Esophagus squamous epithelium (tissue), 5 donors: Measurements from ENCODE around the gene ARHGEF3. TPM values are rescaled to one million over a fixed set of nuclear protein-coding genes. Genes with fewer than 3 reads are reported as not detected.
A peak's percentile ranks its signal among the peaks of the same experiment; 100 is the strongest.

Experiments
- DNase-seq: peaks from one replicate; lab custom pipeline; 2025; lab: John Stamatoyannopoulos, UW
- H3K27ac ChIP-seq, 4 donors: fragments of 200-600 bp; sonication (generic); one replicate each; pipeline ENCODE4 v1.5.1; 2016 to 2019; ENCODE audit warnings: mild to moderate bottlenecking in 1 of 4
- H3K27me3 ChIP-seq, 4 donors: fragments of 200-600 bp; sonication (generic); 1 replicate in 3 of 4; 2 replicates in 1 of 4; pipeline versions ENCODE4 v1.5.1 to v1.6.0; 2017 to 2021; ENCODE audit warnings: antibody characterized with exemption in 1 of 4
- H3K36me3 ChIP-seq, 3 donors: fragments of 200-600 bp; sonication (generic); one replicate each; pipeline ENCODE4 v1.5.1; 2016 to 2019
- H3K4me1 ChIP-seq, 3 donors: fragments of 200-600 bp; sonication (generic); one replicate each; pipeline ENCODE4 v1.5.1; 2017 to 2019
- H3K4me3 ChIP-seq, 4 donors: fragments of 200-600 bp; sonication (generic); 1 replicate in 3 of 4; 2 replicates in 1 of 4; pipeline ENCODE4 v1.5.1; 2016 to 2019; ENCODE audit warnings: mild to moderate bottlenecking in 2 of 4, moderate library complexity in 1 of 4
- H3K9me3 ChIP-seq, 3 donors: fragments of 200-600 bp; sonication (generic); one replicate each; pipeline ENCODE4 v1.5.1; 2016 to 2019
- CTCF ChIP-seq, 6 experiments: fragments of 450-650 bp in 4 of 6; fragments of 200-600 bp in 2 of 6; sonication (generic) in 2 of 6; IDR thresholded peaks; one replicate each; pipeline ENCODE4 v1.5.1; 2016 to 2019; ENCODE audit warnings: antibody characterized with exemption in 6 of 6, mild to moderate bottlenecking in 4 of 6, moderate library complexity in 4 of 6
- POLR2A ChIP-seq, 4 donors: fragments of 450-650 bp; IDR thresholded peaks; one replicate each; pipeline ENCODE4 v1.6.1; 2017; ENCODE audit warnings: antibody characterized with exemption in 4 of 4, mild to moderate bottlenecking in 4 of 4, moderate library complexity in 3 of 4
- WGBS, 2 donors: methylation state at CpG; one replicate each; pipeline ENCODE4 v1.1.5; 2018; 5-methylcytosine and 5-hydroxymethylcytosine counted together
- intact Hi-C: fragments of 100-400 bp; cut with DNase I; formaldehyde crosslinking; loops from one replicate; pipeline ENCODE4 v1.15.0; 2022
- total RNA-seq, 4 donors: library from RNA; depleted of rRNA; stranded (reverse); fragments of >200 nt; gene quantifications; one replicate each; pipeline ENCODE4 v1.1.0, GENCODE V29; 2016
- donor health status: DM: yes; HTN: yes; CAD: no.

Gene ARHGEF3
- total RNA-seq, 4 donors from 2014 or later: 20.6 to 26.3 (median 24.7) TPM

GRCh38 chr3:56790016-56790821, 11.5 kb downstream of the ARHGEF3 start:
- Histone ChIP-seq H3K27me3 (no peaks in the 10 kb centered on the region), H3K4me3 (no peak overlapping the region), H3K4me1 (peaks cover 8 to 82% (median 20%) of the 10 kb centered on the region in 3 donors), H3K36me3 (no peaks in the 10 kb centered on the region), H3K9me3 (no peaks in the 10 kb centered on the region), H3K27ac (peak overlapping the region in 3 of 4 donors; percentile 11 to 78 (median 54))
- 68 to 77% methylated on average over 6 of the region's 6 CpGs for WGBS, 2 donors
- TF ChIP-seq CTCF (IDR thresholded peaks at IDR 0.05) (no peak), POLR2A (IDR thresholded peaks at IDR 0.05) (no peak)
- intact Hi-C loops: no loop called here
- DNase-seq: no peak

- H3K36me3 ChIP-seq: no peaks in the 10 kb centered on the region
- 46 to 52% methylated on average over 3 of the region's 3 CpGs for WGBS, 2 donors
- no peak overlapping the region for H3K4me3 ChIP-seq
- H3K27me3 ChIP-seq: no peaks in the 10 kb centered on the region
- TF ChIP-seq POLR2A (IDR thresholded peaks at IDR 0.05): no peak
- TF ChIP-seq CTCF (IDR thresholded peaks at IDR 0.05): no peak
- H3K9me3 ChIP-seq: no peaks in the 10 kb centered on the region
- H3K4me1 ChIP-seq: peaks cover 16 to 86% (median 25%) of the 10 kb centered on the region in 3 donors
- H3K27ac ChIP-seq: peak overlapping the region in 3 of 4 donors; percentile 54 to 78 (median 70)
- intact Hi-C loops: no loop called here
- no peak for DNase-seq
Observed at GRCh38 chr3:56789076-56789475, 12.7 kb downstream of the ARHGEF3 start.

- Histone ChIP-seq H3K27me3 (no peaks in the 10 kb centered on the region), H3K9me3 (no peaks in the 10 kb centered on the region), H3K27ac (peak overlapping the region; percentile 27 to 78 (median 62)), H3K4me3 (no peak overlapping the region), H3K4me1 (peaks cover 22 to 92% (median 30%) of the 10 kb centered on the region in 3 donors), H3K36me3 (no peaks in the 10 kb centered on the region)
- DNase-seq: no peak
- 54 to 55% methylated on average over 2 of the region's 2 CpGs for WGBS, 2 donors
- TF ChIP-seq POLR2A (IDR thresholded peaks at IDR 0.05): no peak
- no peak for TF ChIP-seq CTCF (IDR thresholded peaks at IDR 0.05)
- intact Hi-C loops: no loop called here
Observed at GRCh38 chr3:56788521-56788920, 13.2 kb downstream of the ARHGEF3 start.

GRCh38 chr3:56787784-56788256, 13.9 kb downstream of the ARHGEF3 start:
- Histone ChIP-seq H3K36me3 (no peaks in the 10 kb centered on the region), H3K27me3 (no peaks in the 10 kb centered on the region), H3K9me3 (no peaks in the 10 kb centered on the region), H3K4me1 (peaks cover 29 to 98% (median 37%) of the 10 kb centered on the region in 3 donors), H3K4me3 (no peak overlapping the region), H3K27ac (peak overlapping the region; percentile 27 to 78 (median 62))
- TF ChIP-seq CTCF (IDR thresholded peaks at IDR 0.05) (no peak), POLR2A (IDR thresholded peaks at IDR 0.05) (peak in 1 of 4 donors; percentile 39)
- 70 to 77% methylated on average over 6 of the region's 6 CpGs for whole genome bisulfite sequencing, 2 donors
- DNase-seq: no peak
- intact Hi-C loops: no loop called here

GRCh38 chr3:56787258-56787775, 14.4 kb downstream of the ARHGEF3 start:
- DNase-seq: no peak
- no peak for TF ChIP-seq CTCF (IDR thresholded peaks at IDR 0.05)
- no peak for TF ChIP-seq POLR2A (IDR thresholded peaks at IDR 0.05)
- no peak overlapping the region for H3K4me3 ChIP-seq
- no peaks in the 10 kb centered on the region for H3K27me3 ChIP-seq
- no peaks in the 10 kb centered on the region for H3K36me3 ChIP-seq
- peak overlapping the region; percentile 27 to 78 (median 54) for H3K27ac ChIP-seq
- WGBS, 2 donors: 81 to 85% methylated on average over 8 to 9 of the region's 9 CpGs
- H3K4me1 ChIP-seq: peaks cover 33 to 98% (median 41%) of the 10 kb centered on the region in 3 donors
- no peaks in the 10 kb centered on the region for H3K9me3 ChIP-seq
- intact Hi-C loops: no loop called here
